ENCODE measurements around the gene CENPL. TPM values are rescaled to one million over a fixed set of nuclear protein-coding genes. Genes with fewer than 3 reads are reported as not detected.
A peak's percentile ranks its signal among the peaks of the same experiment; 100 is the strongest.

CENPL gene
- total and polyA plus RNA-seq, 9 of the 15 experiments (the other 6 are each of a cell fraction or from before 2014, with no cell fraction given): 33.0 to 52.7 (median 39.7) TPM

- no TSS peak for BruUV-seq (replicated peaks)
- peaks cover 2% of the 10 kb centered on the region for H3K9me1 ChIP-seq (ENCODE audit: control insufficient read depth, insufficient read depth, low read length)
- CTCF ChIA-PET (ENCODE audit: low intra/inter-chr PET ratio): no interaction called here
- H3K4me3 ChIP-seq: peak overlapping the region; percentile 86
- peak overlapping the region; percentile 95 for H3K27ac ChIP-seq (ENCODE audit: extremely low read depth, low read depth, low read length)
- peak overlapping the region; percentile 100 for H3K4me2 ChIP-seq (ENCODE audit: insufficient read depth, low read length)
- in situ Hi-C loops (cut with MboI): no loop called here
- H3K79me2 ChIP-seq (ENCODE audit: control insufficient read depth, insufficient read depth, low read length): peaks cover 77% of the 10 kb centered on the region
- H3K9me3 ChIP-seq (replicated peaks; ENCODE audit: control insufficient read depth, insufficient read depth, low read depth, low read length): no peaks in the 10 kb centered on the region
- DNase-seq (ENCODE audit: extremely low read depth in 1 of 4, low spot score in 3 of 4) (peak in 1 of 4 experiments; percentile 44), FAIRE-seq (no peak), ATAC-seq (no peak)
- H3K36me3 ChIP-seq (ENCODE audit: control insufficient read depth, insufficient read depth, low read length): peaks cover 58% of the 10 kb centered on the region
- POLR2A ChIA-PET: interaction anchor here (1.1 to 9.7 kb wide), 9 partner anchors 13 to 436 kb away, joined by 3 to 183 read pairs (median 19); partner anchors contain the start of genes CENPL and DARS2
- H4K20me1 ChIP-seq (replicated peaks; ENCODE audit: control insufficient read depth, insufficient read depth, low read length): peaks cover 47% of the 10 kb centered on the region
- H3K9ac ChIP-seq (ENCODE audit: insufficient read depth in 1 of 2, low read depth in 2 of 2, low read length in 2 of 2): peak overlapping the region; percentile 92 to 97
- 0% methylated on average over 2 of the region's 2 CpGs for WGBS (ENCODE audit: insufficient coverage, low coverage, missing lambda C conversion rate)
- intact Hi-C loops (cut with micrococcal nuclease): loop anchor here (5.0 kb wide), 1 partner anchor 389 kb away; the partner anchor contains the start of gene PRDX6
- H3K4me1 ChIP-seq (replicated peaks in 1 of 2; ENCODE audit: control insufficient read depth in 2 of 2, insufficient read depth in 2 of 2, low read length in 2 of 2): peaks cover 17 to 33% of the 10 kb centered on the region in 2 experiments
- no peak overlapping the region for H2AFZ ChIP-seq (ENCODE audit: low read depth, low read length)
- no peaks in the 10 kb centered on the region; a peak in 1 of 5 replicates for H3K27me3 ChIP-seq (ENCODE audit: control insufficient read depth in 2 of 2, insufficient read depth in 2 of 2, low read length in 2 of 2)
- TF ChIP-seq ZNF696 (CRISPR knock-in tag; conservative IDR thresholded peaks at IDR 0.05) (no peak), ZNF551 (CRISPR knock-in tag; IDR thresholded peaks at IDR 0.05) (0 out of 2 replicates have a peak, but pooled peaks have one; percentile 31), TBP (optimal IDR thresholded peaks at IDR 0.05; ENCODE audit: low read depth, low read length) (no peak), CREB5 (CRISPR knock-in tag; IDR thresholded peaks at IDR 0.05) (peak; percentile 61; the same call in 1 of the 2 replicates), TEAD4 (IDR thresholded peaks at IDR 0.05; ENCODE audit: low read length) (peak; percentile 24; the same call in 1 of the 2 replicates), TEAD4 (CRISPR knock-in tag; IDR thresholded peaks at IDR 0.05; ENCODE audit: borderline replicate concordance) (no peak), U2AF1 (optimal IDR thresholded peaks at IDR 0.05; ENCODE audit: low read depth, low read length) (peak; percentile 80), POLR2H (tag; IDR thresholded peaks at IDR 0.05; ENCODE audit: low read depth) (peak; percentile 32; the same call in 1 of the 2 replicates), SMARCA4 (IDR thresholded peaks at IDR 0.05) (peak; percentile 37; the same call in 1 of the 2 replicates), TRIM25 (IDR thresholded peaks at IDR 0.05; ENCODE audit: borderline replicate concordance) (peak; percentile 27; the same call in 1 of the 2 replicates), POLR2A (conservative IDR thresholded peaks at IDR 0.05) (peak; percentile 29), SIRT6 (IDR thresholded peaks at IDR 0.05; ENCODE audit: low read depth, low read length) (peak; percentile 37), ZBTB26 (CRISPR knock-in tag; IDR thresholded peaks at IDR 0.05) (0 out of 2 replicates have a peak, but pooled peaks have one; percentile 37), HMGXB4 (CRISPR knock-in tag; IDR thresholded peaks at IDR 0.05) (peak; percentile 28; the same call in 1 of the 2 replicates), SMAD1 (IDR thresholded peaks at IDR 0.05; ENCODE audit: low read depth, low read length, partially characterized antibody) (peak; percentile 45), KDM5B (IDR thresholded peaks at IDR 0.05; ENCODE audit: insufficient replicate concordance, low read depth, low read length) (peak; percentile 45)
These were observed 41.9 kb upstream of the CENPL start for GRCh38 chr1:173866413-173867115.
